Measurements from ENCODE around the gene CRIM1. TPM values are rescaled to one million over a fixed set of nuclear protein-coding genes. Genes with fewer than 3 reads are reported as not detected.

The CRIM1 gene
- total and polyA plus RNA-seq, 12 donors: 14.1 to 83.6 (median 54.8) TPM

DNA sequence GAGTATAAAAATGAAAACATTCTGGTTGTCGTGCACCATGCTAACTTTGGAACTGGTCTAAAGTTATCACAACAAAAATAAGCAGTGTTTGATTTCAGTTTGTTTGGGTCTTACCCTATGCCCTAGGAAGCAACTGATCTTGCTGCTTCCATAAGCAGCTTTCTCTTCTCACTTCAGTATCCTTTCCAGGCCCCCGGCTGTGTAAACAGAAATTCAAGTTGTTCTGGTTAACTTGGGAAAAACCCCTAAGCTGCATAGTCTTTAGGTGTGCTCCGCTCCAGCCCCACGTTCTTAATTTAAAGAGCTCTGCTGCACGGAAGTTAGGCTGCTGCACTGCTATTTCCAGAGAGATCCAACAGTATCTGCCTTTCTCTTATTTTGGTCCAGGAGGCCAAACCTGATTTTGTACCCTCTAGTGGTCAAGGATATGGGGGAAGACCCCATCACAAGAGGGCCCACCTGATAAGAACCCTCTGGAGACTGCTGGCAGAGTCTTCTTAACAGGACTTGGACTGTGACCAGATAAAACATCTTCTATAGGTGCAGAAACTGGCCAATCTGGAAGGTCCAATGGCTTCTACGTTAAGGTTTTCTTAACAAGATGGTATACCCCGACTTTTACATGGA, 173.3 kb downstream of the CRIM1 start:
- Histone ChIP-seq H3K27ac (no peak overlapping the region), H3K36me3 (peaks cover 0 to 41% (median 0%) of the 10 kb centered on the region in 9 donors)
- no peak for TF ChIP-seq CTCF (IDR thresholded peaks at IDR 0.05)

GRCh38 chr2:36530178-36530982, 174.8 kb downstream of the CRIM1 start:
- peaks cover 4 to 41% (median 20%) of the 10 kb centered on the region in 9 donors for H3K4me1 ChIP-seq
- 75 to 79% methylated on average over 9 of the region's 9 CpGs for WGBS, 2 donors
- intact Hi-C loops (cut with DNase I): loop anchor here in 2 of 10 donors (10.0 kb wide), 1 partner anchor 134 kb away; no protein-coding TSS in a partner anchor
- H3K27ac ChIP-seq: peak overlapping the region in 6 of 10 donors; percentile 46 to 62 (median 56)
- TF ChIP-seq CTCF (IDR thresholded peaks at IDR 0.05): no peak
- peak in 4 of 8 donors; percentile 8 to 24 (median 18) for ATAC-seq
- H3K36me3 ChIP-seq: peaks cover 0 to 36% (median 0%) of the 10 kb centered on the region in 9 donors
- no peaks in the 10 kb centered on the region for H3K9me3 ChIP-seq
- no peak overlapping the region for H3K4me3 ChIP-seq
- no peak for DNase-seq
- no peaks in the 10 kb centered on the region for H3K27me3 ChIP-seq

More for the DNA sequence above, 173.3 kb downstream of the CRIM1 start:
- Histone ChIP-seq H3K4me3 (no peak overlapping the region), H3K27me3 (no peaks in the 10 kb centered on the region), H3K9me3 (no peaks in the 10 kb centered on the region), H3K4me1 (peaks cover 4 to 44% (median 20%) of the 10 kb centered on the region in 9 donors)
- DNase-seq: no peak
- WGBS, 2 donors: 87 to 94% methylated on average over 7 of the region's 7 CpGs
- ATAC-seq: no peak
- intact Hi-C loops (cut with DNase I): no loop called here

GRCh38 chr2:36530983-36531354, 175.4 kb downstream of the CRIM1 start:
- H3K36me3 ChIP-seq: peaks cover 0 to 32% (median 0%) of the 10 kb centered on the region in 9 donors
- intact Hi-C loops (cut with DNase I): loop anchor here in 2 of 10 donors (10.0 kb wide), 1 partner anchor 134 kb away; no protein-coding TSS in a partner anchor

More at GRCh38 chr2:36530983-36531354, 175.4 kb downstream of the CRIM1 start:
- WGBS, 2 donors: 40 to 42% methylated on average over 3 of the region's 3 CpGs
- H3K4me3 ChIP-seq: no peak overlapping the region
- peak overlapping the region in 6 of 10 donors; percentile 46 to 62 (median 56) for H3K27ac ChIP-seq
- H3K4me1 ChIP-seq: peaks cover 4 to 40% (median 20%) of the 10 kb centered on the region in 9 donors
- TF ChIP-seq CTCF (IDR thresholded peaks at IDR 0.05): peak in 7 of 9 donors; percentile 22 to 48 (median 38)
- H3K27me3 ChIP-seq: no peaks in the 10 kb centered on the region
- ATAC-seq (peak in 7 of 8 donors; percentile 83 to 95 (median 90)), DNase-seq (peak in 1 of 2 donors; percentile 60)
- no peaks in the 10 kb centered on the region for H3K9me3 ChIP-seq
